Gastrocnemius medialis (tissue), 4 donors: ENCODE results near the gene EYS. TPM values are rescaled to one million over a fixed set of nuclear protein-coding genes. Genes with fewer than 3 reads are reported as not detected.
"Not testable (repeated sequence)": the region's sequence is repeated elsewhere in the genome, so short reads cannot be mapped to it uniquely, and the experiment has no call there.

Experiments
- ATAC-seq, 2 donors: fragments of 150-250 bp; one replicate each; pipeline ENCODE4 v1.9.1; 2016
- DNase-seq, 2 donors: peaks; one replicate each; pipeline ENCODE4 v3.0.0-alpha.2; 2019
- H3K27ac ChIP-seq, 4 donors: fragments of 200-600 bp; sonication (generic); 1 replicate in 1 of 4; 2 replicates in 3 of 4; pipeline ENCODE4 v1.5.1; 2016 to 2018; ENCODE audit warnings: mild to moderate bottlenecking in 2 of 4, moderate library complexity in 1 of 4
- H3K27me3 ChIP-seq, 3 donors: fragments of 200-600 bp; sonication (generic) in 2 of 3; 1 replicate in 1 of 3; 2 replicates in 2 of 3; pipeline versions ENCODE4 v1.5.1 to v1.6.0; 2016 to 2019; ENCODE audit warnings: mild to moderate bottlenecking in 1 of 3, moderate library complexity in 1 of 3
- H3K36me3 ChIP-seq, 2 donors: fragments of 200-600 bp; sonication (generic) in 1 of 2; one replicate each; pipeline ENCODE4 v1.5.1; 2017 to 2018
- H3K4me1 ChIP-seq, 2 donors: fragments of 200-600 bp; sonication (generic) in 1 of 2; one replicate each; pipeline ENCODE4 v1.5.1; 2016 to 2017; ENCODE audit warnings: mild to moderate bottlenecking in 2 of 2
- H3K4me3 ChIP-seq, 4 donors: fragments of 200-600 bp; sonication (generic) in 3 of 4; 1 replicate in 1 of 4; 2 replicates in 3 of 4; pipeline ENCODE4 v1.5.1; 2016 to 2019; ENCODE audit warnings: mild to moderate bottlenecking in 2 of 4
- H3K9me3 ChIP-seq, 3 donors: fragments of 200-600 bp; sonication (generic) in 2 of 3; 1 replicate in 1 of 3; 2 replicates in 2 of 3; pipeline ENCODE4 v1.5.1; 2016 to 2019
- CTCF ChIP-seq, 5 experiments: fragments of 450-650 bp in 3 of 5; fragments of 200-600 bp in 2 of 5; sonication (generic) in 2 of 5; IDR thresholded peaks in 4 of 5; conservative IDR thresholded peaks in 1 of 5; 1 replicate in 4 of 5; 2 replicates in 1 of 5; pipeline ENCODE4 v1.5.1; 2016 to 2019; ENCODE audit warnings: antibody characterized with exemption in 5 of 5, mild to moderate bottlenecking in 3 of 5, moderate library complexity in 3 of 5
- POLR2A ChIP-seq, 2 donors: fragments of 450-650 bp; IDR thresholded peaks; one replicate each; pipeline ENCODE4 v1.6.1; 2017; ENCODE audit warnings: antibody characterized with exemption in 2 of 2, mild to moderate bottlenecking in 2 of 2, moderate library complexity in 2 of 2
- in situ Hi-C, 4 donors: fragments of 200-750 bp; cut with MboI; loops; one replicate each; pipeline versions ENCODE4 v1.15.0 to v1.8.0; 2017; ENCODE audit warnings: low sequenced_read_pairs in 4 of 4
- intact Hi-C: fragments of 100-400 bp; cut with DNase I; formaldehyde crosslinking; loops from one replicate; pipeline ENCODE4 v1.15.1; 2023; ENCODE audit warnings: low total_unique reads
- total RNA-seq, 4 donors: library from RNA; depleted of rRNA; stranded (reverse); fragments of >200 nt; gene quantifications; one replicate each; pipeline versions ENCODE4 v1.1.0 to v1.2.3, GENCODE V29; 2016

EYS gene
- total RNA-seq, 4 donors from 2014 or later: 0.20 TPM; not detected in 3

- H3K27ac ChIP-seq: no peak overlapping the region
- ATAC-seq: no peak
- intact Hi-C loops (loop anchor here (1.0 kb wide), 1 partner anchor 15 kb away; no protein-coding TSS in a partner anchor), in situ Hi-C loops (no loop called here)
- no peaks in the 10 kb centered on the region for H3K9me3 ChIP-seq
- H3K4me3 ChIP-seq: no peak overlapping the region
- TF ChIP-seq CTCF (IDR thresholded peaks at IDR 0.05 in 4 of 5, conservative IDR thresholded peaks at IDR 0.05 in 1 of 5) (no peak), POLR2A (IDR thresholded peaks at IDR 0.05) (no peak)
- no peak for DNase-seq
- no peaks in the 10 kb centered on the region for H3K27me3 ChIP-seq
- no peaks in the 10 kb centered on the region for H3K4me1 ChIP-seq
- H3K36me3 ChIP-seq: no peaks in the 10 kb centered on the region
These were observed 307.5 kb downstream of the EYS start for GRCh38 chr6:65399355-65400084.

GRCh38 chr6:65398851-65399250, 308.2 kb downstream of the EYS start:
- TF ChIP-seq CTCF (IDR thresholded peaks at IDR 0.05 in 4 of 5, conservative IDR thresholded peaks at IDR 0.05 in 1 of 5): no peak
- TF ChIP-seq POLR2A (IDR thresholded peaks at IDR 0.05): no peak
- Histone ChIP-seq H3K27ac (no peak overlapping the region), H3K9me3 (no peaks in the 10 kb centered on the region), H3K4me3 (no peak overlapping the region), H3K4me1 (no peaks in the 10 kb centered on the region), H3K36me3 (no peaks in the 10 kb centered on the region), H3K27me3 (no peaks in the 10 kb centered on the region)
- ATAC-seq: no peak
- in situ Hi-C loops (no loop called here), intact Hi-C loops (loop anchor here (1.0 kb wide), 1 partner anchor 15 kb away; no protein-coding TSS in a partner anchor)
- no peak for DNase-seq

DNA sequence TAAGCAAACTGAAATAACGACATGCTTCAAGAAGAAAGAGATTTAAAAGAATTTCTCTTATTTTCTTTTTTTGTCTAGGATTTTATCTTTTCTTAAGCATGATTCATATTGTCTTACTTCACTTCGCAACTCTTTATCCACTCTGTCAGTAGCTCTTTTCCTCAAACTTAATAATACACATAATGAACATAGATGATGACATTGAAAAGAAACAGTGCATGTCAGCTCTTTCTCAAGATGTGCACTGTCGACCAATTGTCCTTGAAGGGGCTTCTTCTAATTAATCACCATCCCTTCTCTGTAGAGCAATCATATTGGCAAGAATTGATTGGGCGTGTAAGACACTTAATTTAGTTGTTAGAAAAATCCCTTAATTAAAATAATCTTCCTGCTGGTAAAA, 356.5 kb downstream of the EYS start:
- TF ChIP-seq CTCF (IDR thresholded peaks at IDR 0.05 in 4 of 5, conservative IDR thresholded peaks at IDR 0.05 in 1 of 5) (no peak), POLR2A (IDR thresholded peaks at IDR 0.05) (no peak)
- Histone ChIP-seq H3K27ac (no peak overlapping the region), H3K4me3 (no peak overlapping the region), H3K36me3 (no peaks in the 10 kb centered on the region), H3K9me3 (no peaks in the 10 kb centered on the region), H3K27me3 (no peaks in the 10 kb centered on the region), H3K4me1 (no peaks in the 10 kb centered on the region)
- DNase-seq (no peak), ATAC-seq (no peak)
- intact Hi-C loops: no loop called here
- in situ Hi-C loops: no loop called here

DNA sequence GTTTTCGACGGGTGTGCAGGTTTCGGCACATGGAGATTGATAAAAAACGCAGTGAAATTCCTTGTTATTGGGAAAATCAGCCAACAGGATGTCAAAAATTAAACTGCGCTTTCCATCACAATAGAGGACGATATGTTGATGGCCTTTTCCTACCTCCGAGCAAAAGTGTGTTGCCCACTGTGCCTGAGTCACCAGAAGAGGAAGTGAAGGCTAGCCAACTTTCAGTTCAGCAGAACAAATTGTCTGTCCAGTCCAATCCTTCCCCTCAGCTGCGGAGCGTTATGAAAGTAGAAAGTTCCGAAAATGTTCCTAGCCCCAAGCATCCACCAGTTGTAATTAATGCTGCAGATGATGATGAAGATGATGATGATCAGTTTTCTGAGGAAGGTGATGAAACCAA, 404.4 kb downstream of the EYS start:
- in situ Hi-C loops, H3K36me3 ChIP-seq, H3K9me3 ChIP-seq, H3K4me1 ChIP-seq, H3K4me3 ChIP-seq, DNase-seq, H3K27me3 ChIP-seq, H3K27ac ChIP-seq, intact Hi-C loops, ATAC-seq: not testable (repeated sequence)

DNA sequence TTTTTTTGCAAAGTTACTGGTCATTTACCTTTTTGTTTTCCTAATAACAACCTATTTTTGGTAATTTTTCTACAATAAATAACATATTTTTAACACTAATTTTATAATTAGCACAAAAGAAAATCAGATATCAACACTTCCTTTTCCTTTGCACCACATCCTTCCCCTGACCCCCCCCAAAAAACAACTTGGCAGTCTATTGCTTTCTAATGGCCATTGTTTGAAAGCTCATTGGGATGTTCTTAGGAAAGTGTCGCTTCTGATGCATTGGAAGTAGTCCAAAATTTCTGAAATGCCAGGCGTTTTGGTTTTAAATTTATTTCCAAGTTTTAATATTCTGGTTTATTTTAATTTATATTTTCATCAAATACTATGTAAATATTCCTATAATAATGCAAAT, 407.8 kb downstream of the EYS start:
- no peak for TF ChIP-seq CTCF (IDR thresholded peaks at IDR 0.05 in 4 of 5, conservative IDR thresholded peaks at IDR 0.05 in 1 of 5)
- TF ChIP-seq POLR2A (IDR thresholded peaks at IDR 0.05): no peak
- Histone ChIP-seq H3K27me3 (no peaks in the 10 kb centered on the region), H3K4me3 (no peak overlapping the region), H3K27ac (no peak overlapping the region), H3K9me3 (no peaks in the 10 kb centered on the region), H3K4me1 (no peaks in the 10 kb centered on the region), H3K36me3 (no peaks in the 10 kb centered on the region)
- no peak for ATAC-seq
- intact Hi-C loops: no loop called here
- DNase-seq: no peak
- in situ Hi-C loops: no loop called here
